Stimulated activated naive B cell treated with anti-CD40 and anti-IgM and Interleukin-4, amounts not matched to agents 10 μg/mL and 1 μg/mL and 100 μg/mL, for 72 hours (primary cell): Measurements from ENCODE around the gene SIGLEC11.

Experiments
- ATAC-seq, 2 donors: fragments of 150-1000 bp; cut with Tn5 transposase; replicated peaks; 2 replicates each; pipeline ENCODE4 v1.10.0; 2021; ENCODE audit warnings: moderate library complexity in 1 of 2
- DNase-seq: peaks from one replicate; pipeline ENCODE4 v3.0.0; 2021
- H3K27ac Mint-ChIP-seq: one replicate; pipeline ENCODE4 v1.8.0; 2022; ENCODE audit warnings: mild to moderate bottlenecking, mixed read lengths
- H3K27me3 Mint-ChIP-seq, 2 donors: one replicate each; pipeline ENCODE4 v1.8.0; 2022; ENCODE audit warnings: mixed read lengths in 2 of 2
- H3K36me3 Mint-ChIP-seq, 2 donors: one replicate each; pipeline ENCODE4 v1.8.0; 2022; ENCODE audit warnings: mixed read lengths in 2 of 2, mild to moderate bottlenecking in 1 of 2
- H3K4me1 Mint-ChIP-seq, 2 donors: one replicate each; pipeline ENCODE4 v1.8.0; 2022; ENCODE audit warnings: mixed read lengths in 2 of 2, mild to moderate bottlenecking in 1 of 2
- H3K4me3 Mint-ChIP-seq, 2 donors: one replicate each; pipeline ENCODE4 v1.8.0; 2022; ENCODE audit warnings: mild to moderate bottlenecking in 2 of 2, mixed read lengths in 2 of 2, moderate library complexity in 1 of 2
- H3K9me3 Mint-ChIP-seq, 2 donors: one replicate each; pipeline ENCODE4 v1.8.0; 2022; ENCODE audit warnings: mixed read lengths in 2 of 2, mild to moderate bottlenecking in 1 of 2

The SIGLEC11 gene

GRCh38 chr19:49906879-49907564, 54.0 kb downstream of the SIGLEC11 start:
- Mint-ChIP-seq H3K4me3 (peak overlapping the region; percentile 39 to 50), H3K36me3 (peaks cover 54 to 63% of the 10 kb centered on the region in 2 donors), H3K4me1 (peaks cover 61 to 95% of the 10 kb centered on the region in 2 donors), H3K9me3 (no peaks in the 10 kb centered on the region), H3K27me3 (no peaks in the 10 kb centered on the region), H3K27ac (peak overlapping the region; percentile 94)
- ATAC-seq, result peak; percentile 2 to 5
- no peak for DNase-seq

- DNase-seq (no peak), ATAC-seq (no peak)
- Mint-ChIP-seq H3K27me3 (no peaks in the 10 kb centered on the region), H3K9me3 (no peaks in the 10 kb centered on the region), H3K4me3 (peak overlapping the region; percentile 41 to 51), H3K4me1 (peaks cover 55 to 92% of the 10 kb centered on the region in 2 donors), H3K27ac (peak overlapping the region; percentile 77), H3K36me3 (peaks cover 38 to 47% of the 10 kb centered on the region in 2 donors)
Observed at GRCh38 chr19:49904136-49904535, 56.8 kb downstream of the SIGLEC11 start.
